ENCODE measurements around the gene C1QTNF1.
A peak's percentile ranks its signal among the peaks of the same experiment; 100 is the strongest.
"Not testable (repeated sequence)": the region's sequence is repeated elsewhere in the genome, so short reads cannot be mapped to it uniquely, and the experiment has no call there.

The C1QTNF1 gene

DNA sequence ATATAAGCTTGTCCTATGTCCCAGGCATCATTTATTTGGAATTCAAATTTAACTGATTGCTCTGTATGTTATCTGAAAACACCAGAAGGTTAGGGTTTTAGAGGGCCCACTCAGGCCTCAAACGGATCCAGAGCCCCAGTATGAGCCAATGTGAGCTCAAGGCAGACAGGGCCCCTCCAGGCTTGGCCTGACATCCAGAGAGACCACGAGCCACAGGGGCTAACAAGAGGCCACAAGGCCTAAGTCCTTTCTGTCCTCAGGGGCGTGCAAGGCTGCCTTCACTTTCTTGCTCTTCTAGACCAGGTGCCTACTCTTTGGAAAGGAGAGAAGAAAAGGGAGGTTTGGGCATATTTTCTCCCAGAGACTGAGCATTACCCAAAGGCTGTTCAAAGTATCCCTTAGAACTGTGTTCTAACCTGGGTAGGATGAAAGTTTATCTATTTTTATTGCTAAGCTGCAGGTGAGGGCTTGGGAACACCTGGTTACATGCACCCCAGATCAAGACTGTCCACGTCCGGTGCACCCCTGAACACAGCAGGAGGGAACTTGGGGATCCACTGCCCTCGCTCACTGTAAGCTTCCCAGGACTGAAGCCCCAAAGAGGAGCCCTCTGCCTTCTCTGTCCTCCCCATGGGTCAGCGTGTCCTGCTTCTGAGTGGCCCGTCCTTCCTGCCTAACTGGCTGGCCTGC, 49.2 kb downstream of the C1QTNF1 start:
- TF ChIP-seq, protein P1, sequence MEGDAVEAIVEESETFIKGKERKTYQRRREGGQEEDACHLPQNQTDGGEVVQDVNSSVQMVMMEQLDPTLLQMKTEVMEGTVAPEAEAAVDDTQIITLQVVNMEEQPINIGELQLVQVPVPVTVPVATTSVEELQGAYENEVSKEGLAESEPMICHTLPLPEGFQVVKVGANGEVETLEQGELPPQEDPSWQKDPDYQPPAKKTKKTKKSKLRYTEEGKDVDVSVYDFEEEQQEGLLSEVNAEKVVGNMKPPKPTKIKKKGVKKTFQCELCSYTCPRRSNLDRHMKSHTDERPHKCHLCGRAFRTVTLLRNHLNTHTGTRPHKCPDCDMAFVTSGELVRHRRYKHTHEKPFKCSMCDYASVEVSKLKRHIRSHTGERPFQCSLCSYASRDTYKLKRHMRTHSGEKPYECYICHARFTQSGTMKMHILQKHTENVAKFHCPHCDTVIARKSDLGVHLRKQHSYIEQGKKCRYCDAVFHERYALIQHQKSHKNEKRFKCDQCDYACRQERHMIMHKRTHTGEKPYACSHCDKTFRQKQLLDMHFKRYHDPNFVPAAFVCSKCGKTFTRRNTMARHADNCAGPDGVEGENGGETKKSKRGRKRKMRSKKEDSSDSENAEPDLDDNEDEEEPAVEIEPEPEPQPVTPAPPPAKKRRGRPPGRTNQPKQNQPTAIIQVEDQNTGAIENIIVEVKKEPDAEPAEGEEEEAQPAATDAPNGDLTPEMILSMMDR (IDR thresholded peaks at IDR 0.05; ENCODE audit: low read depth, low read length) = no peak
- Histone ChIP-seq H3K27me3 (ENCODE audit: insufficient read depth, low read depth, severe bottlenecking) (no peaks in the 10 kb centered on the region), H3K9me3 (ENCODE audit: severe bottlenecking) (no peaks in the 10 kb centered on the region), H3K27ac (no peak overlapping the region), H3K4me3 (ENCODE audit: low read depth, low read length) (no peak overlapping the region), H3K36me3 (peaks cover 19% of the 10 kb centered on the region)
- DNase-seq = no peak

DNA sequence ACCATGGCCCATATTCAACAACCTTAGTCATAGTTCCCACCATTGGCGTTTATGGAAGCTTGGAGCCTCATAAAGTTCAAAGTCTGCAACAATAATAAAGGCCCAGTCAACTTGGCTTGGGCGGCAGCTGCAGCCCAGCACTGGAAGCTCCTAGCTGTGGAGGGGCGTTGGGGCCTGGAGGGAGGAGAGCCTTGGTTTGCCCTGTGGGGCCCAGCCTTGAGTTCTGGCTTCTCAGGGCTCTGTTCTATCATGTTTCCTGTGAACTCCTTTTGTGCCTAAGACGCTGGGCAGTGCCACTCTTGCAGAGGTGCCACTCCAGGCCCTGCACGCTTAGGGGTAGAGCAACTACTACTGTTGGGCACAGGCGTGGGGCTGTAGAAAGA, 49.7 kb downstream of the C1QTNF1 start:
- H3K27me3 ChIP-seq (ENCODE audit: insufficient read depth, low read depth, severe bottlenecking) = no peaks in the 10 kb centered on the region
- no peak overlapping the region for H3K4me3 ChIP-seq (ENCODE audit: low read depth, low read length)
- TF ChIP-seq, protein P1 (IDR thresholded peaks at IDR 0.05; ENCODE audit: low read depth, low read length) = no peak
- H3K27ac ChIP-seq = no peak overlapping the region
- H3K9me3 ChIP-seq (ENCODE audit: severe bottlenecking) = no peaks in the 10 kb centered on the region
- no peak for DNase-seq
- peaks cover 24% of the 10 kb centered on the region for H3K36me3 ChIP-seq

DNA sequence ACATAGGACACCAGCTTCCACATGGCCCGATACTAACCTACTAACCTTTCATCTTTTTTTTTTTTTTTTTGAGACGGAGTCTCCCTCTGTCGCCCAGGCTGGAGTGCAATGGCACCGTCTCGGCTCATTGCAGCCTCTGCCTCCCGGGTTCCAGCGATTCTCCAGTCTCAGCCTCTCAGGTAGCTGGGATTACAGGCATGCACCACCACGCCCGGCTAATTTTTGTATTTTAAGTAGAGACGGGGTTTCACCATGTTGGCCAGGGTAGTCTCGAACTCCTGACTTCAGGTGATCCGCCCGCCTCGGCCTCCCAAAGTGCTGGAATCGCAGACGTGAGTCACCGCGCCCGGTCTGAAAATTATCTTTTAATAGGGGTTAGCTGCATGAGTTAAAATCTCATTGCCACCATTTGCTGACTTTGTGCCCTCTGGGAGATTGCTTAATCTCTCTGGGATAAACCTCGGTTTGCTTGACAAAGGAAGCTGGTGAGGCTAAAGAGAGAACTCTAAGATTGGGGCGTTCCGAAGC, 50.2 kb downstream of the C1QTNF1 start:
- peak overlapping the region; percentile 59 for H3K27ac ChIP-seq

DNA sequence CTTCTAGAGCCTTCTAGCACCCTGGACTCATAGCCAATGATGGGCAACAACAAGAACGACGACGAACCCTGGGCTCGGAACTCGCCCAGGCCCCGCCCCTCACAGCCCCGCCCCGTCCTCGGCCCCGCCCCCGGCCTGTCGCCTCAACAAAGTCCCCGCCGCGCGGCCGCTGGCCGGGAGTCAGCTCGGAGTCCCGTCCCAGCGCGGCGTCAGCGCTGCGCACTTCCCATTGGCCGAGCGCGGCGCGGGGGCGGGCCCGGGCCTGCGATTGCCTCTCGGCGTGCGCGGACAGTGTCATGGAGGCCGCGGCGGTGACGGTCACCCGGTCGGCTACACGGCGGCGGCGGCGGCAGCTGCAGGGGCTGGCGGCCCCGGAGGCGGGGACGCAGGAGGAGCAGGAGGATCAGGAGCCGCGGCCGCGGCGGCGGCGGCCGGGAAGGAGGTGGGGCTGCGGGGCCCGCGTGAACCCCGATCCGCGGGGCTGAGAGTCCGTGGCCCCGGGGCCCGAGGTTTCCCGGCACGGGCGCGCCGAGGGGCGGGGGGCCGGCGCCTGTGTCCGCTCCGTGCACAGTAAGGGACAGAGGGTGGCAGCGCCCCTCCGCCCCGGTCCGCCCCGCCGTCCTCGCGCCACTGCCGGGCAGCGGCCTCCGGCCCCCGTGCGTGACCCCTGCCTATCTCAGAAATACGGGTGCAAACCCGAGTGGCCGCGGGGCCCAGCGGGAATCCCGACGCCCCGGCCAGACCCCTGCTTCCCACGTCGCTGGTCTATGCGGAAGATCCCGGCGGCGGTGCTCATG, 50.9 kb downstream of the C1QTNF1 start, which contains the start of gene ENGASE:
TSS of gene ENGASE (plus strand) at position 176 of the 797 bp plus-strand sequence. CDS start at position 297, 121 bp downstream.
- H3K9me3 ChIP-seq (ENCODE audit: severe bottlenecking) = no peaks in the 10 kb centered on the region
- peak; percentile 97 for DNase-seq
- peaks cover 36% of the 10 kb centered on the region for H3K36me3 ChIP-seq
- H3K4me3 ChIP-seq (ENCODE audit: low read depth, low read length) = peak within 1 kb of the TSS; percentile 78
- peak within 1 kb of the TSS; percentile 78 for H3K27ac ChIP-seq
- TF ChIP-seq, protein P1 (IDR thresholded peaks at IDR 0.05; ENCODE audit: low read depth, low read length) = no peak
- no peaks in the 10 kb centered on the region for H3K27me3 ChIP-seq (ENCODE audit: insufficient read depth, low read depth, severe bottlenecking)

More for the DNA sequence above, 50.2 kb downstream of the C1QTNF1 start:
- H3K9me3 ChIP-seq (ENCODE audit: severe bottlenecking); H3K27me3 ChIP-seq (ENCODE audit: insufficient read depth, low read depth, severe bottlenecking); DNase-seq: not testable (repeated sequence)
- Histone ChIP-seq H3K36me3 (peaks cover 29% of the 10 kb centered on the region), H3K4me3 (ENCODE audit: low read depth, low read length) (peak overlapping the region; percentile 15; the same call in 1 of the 2 replicates)

DNA sequence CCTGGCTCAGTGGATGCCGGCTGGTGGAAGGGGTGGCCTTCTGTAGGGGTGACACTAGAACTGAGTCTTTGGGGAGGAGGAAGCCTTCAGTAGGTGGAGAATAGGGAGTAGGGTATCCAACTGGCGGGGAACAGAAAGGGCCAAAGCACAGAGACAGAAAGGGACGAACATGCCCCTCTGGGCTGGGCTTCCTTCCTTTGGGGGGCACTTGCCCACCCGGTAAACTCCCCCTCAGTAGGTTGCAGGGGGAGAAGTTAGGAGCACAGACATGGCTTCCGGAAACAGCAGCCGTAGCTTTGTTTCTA, 51.4 kb downstream of the C1QTNF1 start:
- Histone ChIP-seq H3K36me3 (peaks cover 41% of the 10 kb centered on the region), H3K27ac (peak overlapping the region; percentile 78), H3K4me3 (ENCODE audit: low read depth, low read length) (peak overlapping the region; percentile 78), H3K9me3 (ENCODE audit: severe bottlenecking) (no peaks in the 10 kb centered on the region), H3K27me3 (ENCODE audit: insufficient read depth, low read depth, severe bottlenecking) (no peaks in the 10 kb centered on the region)
- TF ChIP-seq, protein P1 (IDR thresholded peaks at IDR 0.05; ENCODE audit: low read depth, low read length) = no peak
- DNase-seq = no peak

DNA sequence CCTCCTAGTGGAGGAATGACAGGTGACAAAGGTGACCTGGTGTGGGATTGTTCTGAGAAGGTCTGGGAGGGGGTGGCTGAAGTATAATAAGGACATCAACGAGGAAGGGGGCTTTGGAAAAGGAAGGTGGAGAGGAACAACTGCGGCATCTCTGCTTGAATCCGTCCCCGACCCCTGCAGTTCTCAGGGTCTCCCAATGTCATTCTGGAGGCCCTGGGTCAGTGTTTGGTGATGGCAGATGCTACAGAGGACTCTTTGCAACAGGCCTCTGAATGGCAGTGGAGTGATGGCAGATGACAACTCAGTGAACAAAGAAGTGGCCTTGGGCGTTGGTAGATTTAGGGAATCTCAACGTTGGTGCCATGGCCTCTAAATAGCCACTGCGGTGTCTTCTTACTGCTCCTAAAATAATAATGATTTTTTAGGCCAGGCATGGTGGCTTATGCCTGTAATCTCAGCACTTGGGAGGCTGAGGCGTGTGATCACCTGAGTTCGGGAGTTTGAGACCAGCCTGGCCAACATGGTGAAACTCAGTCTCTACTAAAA, 52.0 kb downstream of the C1QTNF1 start:
- Histone ChIP-seq H3K9me3 (ENCODE audit: severe bottlenecking) (no peaks in the 10 kb centered on the region), H3K27ac (no peak overlapping the region), H3K27me3 (ENCODE audit: insufficient read depth, low read depth, severe bottlenecking) (no peaks in the 10 kb centered on the region), H3K4me3 (ENCODE audit: low read depth, low read length) (peak overlapping the region; percentile 78; the same call in 1 of the 2 replicates), H3K36me3 (peaks cover 46% of the 10 kb centered on the region)
- no peak for DNase-seq
- TF ChIP-seq, protein P1 (IDR thresholded peaks at IDR 0.05; ENCODE audit: low read depth, low read length) = no peak

All from WERI-Rb-1 (cell line).